IPS DF 6.9 (cell line): ENCODE results near the gene LHB.
"Not testable (repeated sequence)": the region's sequence is repeated elsewhere in the genome, so short reads cannot be mapped to it uniquely, and the experiment has no call there.

ENCODE experiments used
- DNase-seq: peaks from one replicate; pipeline ENCODE4 v3.0.0-alpha.2; 2013; ENCODE audit warnings: low read depth, low spot score
- H3K27ac ChIP-seq: one replicate; pipeline ENCODE4 v1.5.1; 2013; ENCODE audit warnings: low read length, control low read depth
- H3K27me3 ChIP-seq: 2 replicates; pipeline ENCODE4 v1.6.1; 2013; ENCODE audit warnings: mild to moderate bottlenecking, low read length; ENCODE audit not compliant: control insufficient read depth, insufficient read depth
- H3K36me3 ChIP-seq: 2 replicates; pipeline ENCODE4 v1.6.1; 2013; ENCODE audit warnings: low read length; ENCODE audit not compliant: control insufficient read depth, insufficient read depth
- H3K4me1 ChIP-seq: 2 replicates; pipeline ENCODE4 v1.6.1; 2013; ENCODE audit warnings: low read length; ENCODE audit not compliant: control insufficient read depth, insufficient read depth
- H3K4me3 ChIP-seq: 2 replicates; pipeline ENCODE4 v1.5.1; 2013; ENCODE audit warnings: mild to moderate bottlenecking, low read length
- H3K9me3 ChIP-seq: 2 replicates; pipeline ENCODE4 v1.6.1; 2013; ENCODE audit warnings: low read length, inconsistent platforms; ENCODE audit not compliant: control insufficient read depth, insufficient read depth
- WGBS: extraction: QIAGEN DNeasy Blood & Tissue Kit; methylation state at CpG from one replicate; pipeline ENCODE4 v1.1.7; 2013; ENCODE audit warnings: mixed read lengths, missing lambda C conversion rate; ENCODE audit not compliant: insufficient read length, insufficient coverage; 5-methylcytosine and 5-hydroxymethylcytosine counted together

The LHB gene

DNA sequence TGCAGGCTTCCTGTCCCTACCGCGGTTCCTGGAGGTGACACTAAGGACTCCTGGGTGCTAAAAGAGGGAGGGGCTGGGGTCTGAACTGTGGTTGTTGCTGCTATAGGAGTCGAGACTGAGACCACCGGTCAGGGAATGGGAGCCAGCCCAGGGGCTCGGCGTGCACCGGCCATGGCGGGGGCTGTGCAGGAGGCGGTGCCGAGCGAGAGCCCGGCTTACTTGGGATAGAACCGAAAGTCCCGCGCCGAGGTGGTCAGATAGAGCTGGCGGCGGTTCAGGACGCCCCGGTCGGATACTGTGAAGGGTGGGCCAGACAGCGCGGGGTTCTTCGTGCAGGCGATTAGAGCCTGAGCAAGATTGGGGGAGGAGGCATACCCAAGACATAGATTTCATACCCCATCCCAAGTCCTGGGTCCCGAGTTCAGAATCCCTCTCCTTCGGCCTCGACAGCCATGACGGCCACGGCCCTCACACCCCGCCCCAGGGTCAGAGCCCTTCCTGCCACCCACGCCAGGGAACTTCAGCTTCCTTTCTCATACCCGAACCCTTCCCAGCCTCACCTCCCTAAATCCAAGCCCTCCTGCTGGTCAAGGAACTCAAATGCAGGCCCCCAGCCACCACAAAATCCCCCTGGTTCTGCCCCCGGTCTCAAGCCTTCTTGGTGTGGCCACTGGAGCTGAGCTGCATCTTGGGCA is 40.2 kb upstream of the LHB start:
- H3K27me3 ChIP-seq, result peaks cover 13% of the 10 kb centered on the region; the same call in 1 of the 2 replicates
- DNase-seq, H3K4me1 ChIP-seq, H3K4me3 ChIP-seq, H3K9me3 ChIP-seq, H3K36me3 ChIP-seq, H3K27ac ChIP-seq: not testable (repeated sequence)
- no CpG with 5 or more reads among the region's 34 CpGs for WGBS

DNA sequence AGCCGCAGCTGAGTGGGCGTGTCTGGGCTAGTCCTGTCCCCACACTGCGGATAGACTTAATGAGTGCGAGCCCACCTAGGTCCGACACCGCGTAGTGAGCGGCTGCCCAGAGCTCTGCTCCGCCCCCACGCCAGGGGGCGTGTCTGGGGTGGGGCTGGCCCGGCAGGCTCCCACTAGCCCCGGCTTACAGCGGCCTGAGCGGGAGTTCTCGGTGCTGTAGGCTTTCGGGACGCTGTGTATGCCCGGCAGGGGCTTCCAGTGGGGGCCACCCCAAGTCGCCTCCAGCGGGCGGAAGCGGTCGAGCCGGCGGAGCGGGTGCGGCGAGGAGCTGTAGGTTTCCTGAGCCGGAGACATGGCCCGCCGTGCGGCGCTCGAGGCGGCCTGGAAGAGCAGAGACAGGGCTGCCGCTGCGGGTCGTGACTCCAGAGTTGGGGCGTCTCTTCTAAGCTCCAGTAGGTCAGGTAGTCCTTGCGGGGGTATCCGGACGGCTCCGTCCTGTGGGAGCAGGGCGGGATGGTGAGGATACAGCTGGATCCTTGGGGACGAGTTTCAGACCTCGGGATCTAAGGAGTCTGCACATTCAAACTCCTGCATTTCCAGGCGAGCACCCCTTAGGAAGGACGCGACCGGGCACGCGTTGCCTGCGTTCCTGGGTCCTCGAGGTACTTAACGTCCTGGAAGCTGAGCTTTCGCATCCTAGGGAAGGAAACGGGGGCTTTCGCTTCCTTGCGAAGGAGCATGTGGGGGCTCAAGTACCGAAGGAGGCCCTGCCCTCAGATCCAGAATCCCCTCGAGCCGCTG is 39.4 kb upstream of the LHB start:
- H3K27ac ChIP-seq, result no peak overlapping the region
- peak overlapping the region; percentile 48 for H3K4me3 ChIP-seq
- WGBS, result no CpG with 5 or more reads among the region's 63 CpGs

GRCh38 chr19:49050376-49051033 is 33.6 kb upstream of the LHB start:
- H3K4me1 ChIP-seq, H3K9me3 ChIP-seq, H3K27me3 ChIP-seq, DNase-seq, H3K27ac ChIP-seq, H3K4me3 ChIP-seq, H3K36me3 ChIP-seq: not testable (repeated sequence)
- no CpG with 5 or more reads among the region's 24 CpGs for WGBS

More for the DNA sequence above, 39.4 kb upstream of the LHB start:
- no peak for DNase-seq
- Histone ChIP-seq H3K9me3 (no peaks in the 10 kb centered on the region), H3K27me3 (peaks cover 13% of the 10 kb centered on the region; the same call in 1 of the 2 replicates), H3K4me1 (peaks cover 2% of the 10 kb centered on the region), H3K36me3 (no peaks in the 10 kb centered on the region)

- not testable (repeated sequence) for H3K36me3 ChIP-seq, H3K4me3 ChIP-seq
- WGBS, result no CpG with 5 or more reads among the region's 4 CpGs
Observed at GRCh38 chr19:49049834-49050233, 32.9 kb upstream of the LHB start.

DNA sequence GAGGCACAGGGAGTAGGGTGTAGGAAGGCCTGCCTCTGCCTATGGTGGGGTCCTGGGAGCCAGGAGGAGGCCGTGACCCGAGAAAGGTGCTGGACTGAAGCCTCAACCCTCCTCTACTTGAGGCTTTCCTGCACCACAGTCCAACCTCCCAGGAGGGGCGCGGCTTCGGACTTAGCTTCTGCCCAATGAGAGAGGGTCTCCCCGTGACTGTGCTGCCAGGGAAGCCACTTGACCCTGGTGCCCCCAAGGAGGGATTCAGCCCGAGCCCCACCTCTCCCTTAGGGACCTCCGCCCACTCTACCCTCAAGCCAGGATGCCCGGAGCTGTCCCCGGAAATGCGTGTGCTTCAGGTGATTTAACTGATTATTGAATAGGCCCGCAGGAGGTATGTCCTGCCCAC is 32.1 kb upstream of the LHB start, which contains the start of gene CGB8:
Gene CGB8 (minus strand): TSS at position 101 of the 400 bp plus-strand sequence. CDS start 372 bp downstream, outside the sequence.
- not testable (repeated sequence) for H3K9me3 ChIP-seq, H3K27ac ChIP-seq, H3K4me3 ChIP-seq, H3K36me3 ChIP-seq, H3K27me3 ChIP-seq, DNase-seq, H3K4me1 ChIP-seq
- no CpG with 5 or more reads among the region's 12 CpGs for WGBS

More at GRCh38 chr19:49049834-49050233, 32.9 kb upstream of the LHB start:
- H3K27me3 ChIP-seq, H3K9me3 ChIP-seq, DNase-seq, H3K27ac ChIP-seq, H3K4me1 ChIP-seq: not testable (repeated sequence)

GRCh38 chr19:49043548-49043947 is 26.7 kb upstream of the LHB start, which contains the start of gene CGB5:
Gene CGB5, plus strand, starts transcription at chr19:49043848. Its CDS starts 362 bp downstream, at chr19:49044210.
- H3K4me1 ChIP-seq, H3K27ac ChIP-seq, H3K27me3 ChIP-seq: not testable (repeated sequence)

DNA sequence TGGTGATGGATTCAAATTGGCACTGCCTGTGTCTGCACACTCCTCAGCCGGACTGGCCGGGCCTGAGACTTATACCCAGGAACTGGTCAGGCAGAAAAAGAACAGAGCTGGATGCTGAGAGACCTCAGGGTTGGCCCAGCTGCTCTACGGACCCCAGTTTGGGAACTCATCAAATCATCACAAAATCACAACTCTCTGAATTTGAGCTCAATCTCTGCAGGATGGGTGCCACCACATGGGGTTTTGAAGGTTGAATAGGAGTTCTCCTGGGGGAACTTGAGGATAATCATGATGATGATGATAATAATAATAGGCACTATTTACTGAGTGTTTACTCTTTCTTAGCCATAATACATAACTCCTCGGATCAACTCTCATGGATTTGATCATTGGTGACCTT is 25.8 kb upstream of the LHB start:
- not testable (repeated sequence) for H3K4me3 ChIP-seq, H3K27ac ChIP-seq, H3K36me3 ChIP-seq, DNase-seq, H3K4me1 ChIP-seq, H3K27me3 ChIP-seq, H3K9me3 ChIP-seq
- WGBS, result no CpG with 5 or more reads among the region's 4 CpGs

More at GRCh38 chr19:49043548-49043947, 26.7 kb upstream of the LHB start, which contains the start of gene CGB5:
- not testable (repeated sequence) for H3K4me3 ChIP-seq, H3K9me3 ChIP-seq, H3K36me3 ChIP-seq, DNase-seq
- no CpG with 5 or more reads among the region's 15 CpGs for WGBS

- no peak overlapping the region for H3K4me3 ChIP-seq
- no peaks in the 10 kb centered on the region for H3K36me3 ChIP-seq
- no peaks in the 10 kb centered on the region for H3K27me3 ChIP-seq
- no peaks in the 10 kb centered on the region for H3K9me3 ChIP-seq
- no peaks in the 10 kb centered on the region for H3K4me1 ChIP-seq
- no CpG with 5 or more reads among the region's 17 CpGs for WGBS
- no peak for DNase-seq
- no peak overlapping the region for H3K27ac ChIP-seq
Observed at GRCh38 chr19:49042177-49042576, 25.3 kb upstream of the LHB start.

DNA sequence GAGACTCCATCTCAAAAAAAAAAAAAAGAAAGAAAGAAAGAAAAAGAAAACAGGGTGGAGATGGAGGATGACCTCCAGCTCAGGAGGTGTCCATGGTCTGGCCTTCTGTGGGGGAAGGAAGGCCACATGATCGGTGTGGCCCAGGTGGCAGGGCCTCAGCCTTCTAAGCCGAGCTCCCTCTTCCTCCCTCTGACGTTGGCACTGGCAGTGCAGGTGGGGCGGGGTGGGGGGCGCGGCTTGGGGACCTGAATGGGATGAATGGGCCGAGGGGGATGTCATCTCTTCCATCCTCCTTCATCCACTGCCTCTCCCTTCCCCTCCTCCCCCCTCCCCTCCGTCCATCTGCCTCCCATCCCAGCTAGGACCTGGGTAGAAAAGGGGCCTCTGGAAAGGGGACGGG is 22.8 kb upstream of the LHB start:
- not testable (repeated sequence) for H3K4me1 ChIP-seq, H3K9me3 ChIP-seq, H3K4me3 ChIP-seq, H3K36me3 ChIP-seq, H3K27ac ChIP-seq, DNase-seq, H3K27me3 ChIP-seq
- no CpG with 5 or more reads among the region's 9 CpGs for WGBS

DNA sequence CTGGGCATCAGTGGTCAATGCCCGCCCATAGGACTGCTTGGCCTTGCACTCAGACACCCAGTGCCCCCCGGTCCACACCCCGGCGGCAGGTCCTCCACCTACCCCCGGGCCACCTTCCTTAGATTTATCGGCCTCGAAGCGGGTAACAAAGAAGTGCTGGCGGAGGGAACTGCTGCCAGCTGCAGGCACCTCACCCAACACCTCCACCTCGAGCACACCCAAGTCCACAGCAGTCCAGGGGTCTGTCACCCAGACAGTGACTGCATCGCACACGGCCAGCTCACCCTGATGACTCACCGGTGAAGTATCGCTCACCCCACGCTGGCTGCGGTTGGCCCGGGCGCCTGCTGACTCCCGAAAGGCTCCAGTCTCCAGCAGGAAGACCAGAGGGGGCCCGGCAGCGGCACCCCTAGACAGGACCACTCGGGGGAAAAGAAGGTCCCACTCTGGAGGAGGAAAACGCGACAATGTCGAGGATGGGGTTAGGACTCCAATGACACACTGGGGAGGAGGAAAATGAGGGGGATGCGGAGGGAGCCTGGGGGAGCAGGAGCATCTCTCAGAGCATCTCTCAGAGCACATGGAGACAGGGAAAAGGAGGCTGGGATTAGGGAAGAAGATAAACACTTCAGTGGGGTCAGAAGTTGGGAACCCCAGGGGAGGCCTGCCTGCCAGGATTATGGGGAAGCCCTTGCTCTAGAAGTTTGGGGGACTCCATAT is 21.8 kb upstream of the LHB start:
- not testable (repeated sequence) for H3K27me3 ChIP-seq, H3K4me1 ChIP-seq, H3K4me3 ChIP-seq, H3K27ac ChIP-seq, H3K36me3 ChIP-seq, DNase-seq, H3K9me3 ChIP-seq
- WGBS, result no CpG with 5 or more reads among the region's 26 CpGs
